ENCODE measurements around the gene SUPT5H. TPM values are rescaled to one million over a fixed set of nuclear protein-coding genes. Genes with fewer than 3 reads are reported as not detected.

The SUPT5H gene
- total and polyA plus RNA-seq, 2 of the 13 experiments (the other 11 are each of a cell fraction or from before 2014, with no cell fraction given): 48.2 to 51.7 TPM

DNA sequence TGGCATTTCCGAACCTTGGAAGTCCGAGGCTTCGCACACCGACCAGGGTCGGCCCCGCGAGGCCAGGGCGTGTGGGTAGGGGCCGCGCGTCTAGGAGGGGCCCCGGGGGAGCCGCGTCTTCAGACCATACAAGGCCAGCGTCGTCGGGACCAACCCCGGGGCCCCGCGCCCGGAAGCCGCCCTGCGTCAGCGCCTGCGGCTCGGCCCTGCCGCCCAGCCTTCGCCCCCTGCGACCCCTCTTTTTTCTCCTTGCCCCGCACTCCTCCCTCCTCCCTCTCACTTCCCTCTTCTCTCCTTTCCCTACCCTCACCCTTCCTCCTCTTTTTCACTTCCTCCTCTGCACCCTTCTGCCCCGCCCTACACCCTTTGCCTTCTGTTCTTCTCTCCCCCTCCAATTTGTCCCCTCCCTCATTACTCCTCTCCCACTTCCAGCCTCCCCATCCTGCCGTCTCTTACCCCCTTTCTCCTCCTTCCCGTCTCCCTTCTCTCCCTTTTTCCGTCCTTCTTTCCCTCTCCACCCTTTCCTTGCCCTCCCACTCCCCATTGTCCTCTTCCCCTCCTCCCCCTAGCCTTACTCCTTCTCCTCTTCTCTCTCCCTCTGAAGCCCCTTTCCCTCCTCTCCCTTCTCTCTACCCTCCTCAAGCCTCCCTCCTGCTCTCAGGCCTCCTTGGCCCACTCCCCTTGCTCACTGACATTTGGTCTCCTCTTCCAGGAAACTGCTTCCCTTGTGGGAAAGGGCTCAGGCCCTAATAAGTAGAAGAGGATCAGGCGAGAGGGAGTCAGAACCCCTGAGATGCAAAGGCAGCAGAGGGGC is 35.2 kb upstream of the SUPT5H start (continued):
- TF ChIP-seq ZNF501 (CRISPR knock-in tag; IDR thresholded peaks at IDR 0.05) (no peak; the same call in 1 of the 2 replicates), ZNF264 (CRISPR knock-in tag; IDR thresholded peaks at IDR 0.05) (no peak), ZNF788 (CRISPR knock-in tag; IDR thresholded peaks at IDR 0.05; ENCODE audit: borderline replicate concordance) (no peak; the same call in 1 of the 2 replicates), ZNF772 (CRISPR knock-in tag; IDR thresholded peaks at IDR 0.05) (no peak), ZNF326 (CRISPR knock-in tag; IDR thresholded peaks at IDR 0.05; ENCODE audit: borderline replicate concordance) (no peak), GABPA (IDR thresholded peaks at IDR 0.05; ENCODE audit: low read depth, low read length) (peak; percentile 42; the same call in 1 of the 2 replicates), GABPA (CRISPR knock-in tag; IDR thresholded peaks at IDR 0.05; ENCODE audit: low read depth) (peak; percentile 31), CREM (IDR thresholded peaks at IDR 0.05) (no peak), CREM (CRISPR knock-in tag; IDR thresholded peaks at IDR 0.05) (no peak), SIX4 (CRISPR knock-in tag; IDR thresholded peaks at IDR 0.05) (no peak), JUN (CRISPR knock-in tag; IDR thresholded peaks at IDR 0.05) (0 out of 2 replicates have a peak, but pooled peaks have one; percentile 24), NFE2L1 (CRISPR knock-in tag; IDR thresholded peaks at IDR 0.05; ENCODE audit: borderline replicate concordance) (no peak), HDAC1 (CRISPR knock-in tag; IDR thresholded peaks at IDR 0.05) (no peak), NBN (conservative IDR thresholded peaks at IDR 0.05) (no peak), POGZ (CRISPR knock-in tag; IDR thresholded peaks at IDR 0.05) (0 out of 2 replicates have a peak, but pooled peaks have one; percentile 7), CEBPB (IDR thresholded peaks at IDR 0.05; ENCODE audit: borderline replicate concordance, low read depth, low read length) (no peak), ZNF543 (CRISPR knock-in tag; IDR thresholded peaks at IDR 0.05) (peak; percentile 71; the same call in 1 of the 2 replicates), ZSCAN31 (CRISPR knock-in tag; IDR thresholded peaks at IDR 0.05; ENCODE audit: low read depth) (no peak), ZNF292 (CRISPR knock-in tag; IDR thresholded peaks at IDR 0.05; ENCODE audit: borderline replicate concordance, low read depth) (no peak), AHR (CRISPR knock-in tag; IDR thresholded peaks at IDR 0.05) (no peak), ZC3H4 (CRISPR knock-in tag; IDR thresholded peaks at IDR 0.05; ENCODE audit: borderline replicate concordance) (0 out of 2 replicates have a peak, but pooled peaks have one; percentile 16), ZNF768 (CRISPR knock-in tag; IDR thresholded peaks at IDR 0.05) (peak; percentile 23; the same call in 1 of the 2 replicates), ASH2L (IDR thresholded peaks at IDR 0.05; ENCODE audit: insufficient read length, low read depth, low read length) (no peak)
- TF ChIP-seq, protein P1, sequence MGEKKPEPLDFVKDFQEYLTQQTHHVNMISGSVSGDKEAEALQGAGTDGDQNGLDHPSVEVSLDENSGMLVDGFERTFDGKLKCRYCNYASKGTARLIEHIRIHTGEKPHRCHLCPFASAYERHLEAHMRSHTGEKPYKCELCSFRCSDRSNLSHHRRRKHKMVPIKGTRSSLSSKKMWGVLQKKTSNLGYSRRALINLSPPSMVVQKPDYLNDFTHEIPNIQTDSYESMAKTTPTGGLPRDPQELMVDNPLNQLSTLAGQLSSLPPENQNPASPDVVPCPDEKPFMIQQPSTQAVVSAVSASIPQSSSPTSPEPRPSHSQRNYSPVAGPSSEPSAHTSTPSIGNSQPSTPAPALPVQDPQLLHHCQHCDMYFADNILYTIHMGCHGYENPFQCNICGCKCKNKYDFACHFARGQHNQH (CRISPR knock-in tag; IDR thresholded peaks at IDR 0.05): peak; percentile 12; the same call in 1 of the 2 replicates
- TF ChIP-seq, protein P2, sequence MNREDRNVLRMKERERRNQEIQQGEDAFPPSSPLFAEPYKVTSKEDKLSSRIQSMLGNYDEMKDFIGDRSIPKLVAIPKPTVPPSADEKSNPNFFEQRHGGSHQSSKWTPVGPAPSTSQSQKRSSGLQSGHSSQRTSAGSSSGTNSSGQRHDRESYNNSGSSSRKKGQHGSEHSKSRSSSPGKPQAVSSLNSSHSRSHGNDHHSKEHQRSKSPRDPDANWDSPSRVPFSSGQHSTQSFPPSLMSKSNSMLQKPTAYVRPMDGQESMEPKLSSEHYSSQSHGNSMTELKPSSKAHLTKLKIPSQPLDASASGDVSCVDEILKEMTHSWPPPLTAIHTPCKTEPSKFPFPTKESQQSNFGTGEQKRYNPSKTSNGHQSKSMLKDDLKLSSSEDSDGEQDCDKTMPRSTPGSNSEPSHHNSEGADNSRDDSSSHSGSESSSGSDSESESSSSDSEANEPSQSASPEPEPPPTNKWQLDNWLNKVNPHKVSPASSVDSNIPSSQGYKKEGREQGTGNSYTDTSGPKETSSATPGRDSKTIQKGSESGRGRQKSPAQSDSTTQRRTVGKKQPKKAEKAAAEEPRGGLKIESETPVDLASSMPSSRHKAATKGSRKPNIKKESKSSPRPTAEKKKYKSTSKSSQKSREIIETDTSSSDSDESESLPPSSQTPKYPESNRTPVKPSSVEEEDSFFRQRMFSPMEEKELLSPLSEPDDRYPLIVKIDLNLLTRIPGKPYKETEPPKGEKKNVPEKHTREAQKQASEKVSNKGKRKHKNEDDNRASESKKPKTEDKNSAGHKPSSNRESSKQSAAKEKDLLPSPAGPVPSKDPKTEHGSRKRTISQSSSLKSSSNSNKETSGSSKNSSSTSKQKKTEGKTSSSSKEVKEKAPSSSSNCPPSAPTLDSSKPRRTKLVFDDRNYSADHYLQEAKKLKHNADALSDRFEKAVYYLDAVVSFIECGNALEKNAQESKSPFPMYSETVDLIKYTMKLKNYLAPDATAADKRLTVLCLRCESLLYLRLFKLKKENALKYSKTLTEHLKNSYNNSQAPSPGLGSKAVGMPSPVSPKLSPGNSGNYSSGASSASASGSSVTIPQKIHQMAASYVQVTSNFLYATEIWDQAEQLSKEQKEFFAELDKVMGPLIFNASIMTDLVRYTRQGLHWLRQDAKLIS (CRISPR knock-in tag; IDR thresholded peaks at IDR 0.05): no peak
- TF ChIP-seq, protein P3, sequence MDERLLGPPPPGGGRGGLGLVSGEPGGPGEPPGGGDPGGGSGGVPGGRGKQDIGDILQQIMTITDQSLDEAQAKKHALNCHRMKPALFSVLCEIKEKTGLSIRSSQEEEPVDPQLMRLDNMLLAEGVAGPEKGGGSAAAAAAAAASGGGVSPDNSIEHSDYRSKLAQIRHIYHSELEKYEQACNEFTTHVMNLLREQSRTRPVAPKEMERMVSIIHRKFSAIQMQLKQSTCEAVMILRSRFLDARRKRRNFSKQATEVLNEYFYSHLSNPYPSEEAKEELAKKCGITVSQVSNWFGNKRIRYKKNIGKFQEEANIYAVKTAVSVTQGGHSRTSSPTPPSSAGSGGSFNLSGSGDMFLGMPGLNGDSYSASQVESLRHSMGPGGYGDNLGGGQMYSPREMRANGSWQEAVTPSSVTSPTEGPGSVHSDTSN (CRISPR knock-in tag; IDR thresholded peaks at IDR 0.05): no peak
